Thoracic aorta (tissue), 2 donors: Measurements from ENCODE around the gene LAD1. TPM values are rescaled to one million over a fixed set of nuclear protein-coding genes. Genes with fewer than 3 reads are reported as not detected.

Experiments
- ATAC-seq: fragments of 150-250 bp; one replicate; pipeline ENCODE4 v1.8.0; 2017; ENCODE audit warnings: low read depth; ENCODE audit not compliant: insufficient number of reproducible peaks, low FRiP score
- DNase-seq: peaks from one replicate; pipeline ENCODE4 v3.0.0-alpha.2; 2020; ENCODE audit warnings: low spot score
- H3K27ac ChIP-seq, 2 donors: fragments of 200-600 bp; sonication (generic); 1 replicate in 1 of 2; 2 replicates in 1 of 2; pipeline ENCODE4 v1.5.1; 2016; ENCODE audit warnings: mild to moderate bottlenecking in 2 of 2, moderate library complexity in 2 of 2
- H3K27me3 ChIP-seq: fragments of 200-600 bp; sonication (generic); replicated peaks from 2 replicates; pipeline ENCODE4 v1.6.0; 2016; ENCODE audit warnings: mild to moderate bottlenecking; ENCODE audit not compliant: insufficient read depth
- H3K36me3 ChIP-seq: fragments of 200-600 bp; sonication (generic); one replicate; pipeline ENCODE4 v1.5.1; 2016
- H3K4me1 ChIP-seq, 2 donors: fragments of 200-600 bp; sonication (generic); 1 replicate in 1 of 2; 2 replicates in 1 of 2; pipeline versions ENCODE4 v1.5.1 to v1.6.0; 2016; ENCODE audit warnings: low read depth in 2 of 2, mild to moderate bottlenecking in 1 of 2; ENCODE audit not compliant: control insufficient read depth in 1 of 2
- H3K4me3 ChIP-seq: fragments of 200-600 bp; sonication (generic); 2 replicates; pipeline ENCODE4 v1.5.1; 2016; ENCODE audit warnings: mild to moderate bottlenecking
- H3K9me3 ChIP-seq: fragments of 200-600 bp; sonication (generic); 2 replicates; pipeline ENCODE4 v1.5.1; 2016
- CTCF ChIP-seq: fragments of 200-600 bp; sonication (generic); IDR thresholded peaks from one replicate; pipeline ENCODE4 v1.5.1; 2019; ENCODE audit warnings: antibody characterized with exemption
- total RNA-seq, 2 donors: library from RNA; depleted of rRNA; stranded (reverse); fragments of >200 nt; gene quantifications; one replicate each; pipeline versions ENCODE4 v1.1.0 to v1.2.3, GENCODE V29; 2016

Gene LAD1
- total RNA-seq, 2 donors from 2014 or later, result 0.41 to 11.1 TPM

GRCh38 chr1:201348211-201348566 is 50.9 kb downstream of the LAD1 start:
- H3K27ac ChIP-seq, result no peak overlapping the region
- H3K4me1 ChIP-seq, result no peaks in the 10 kb centered on the region
- H3K27me3 ChIP-seq, result no peaks in the 10 kb centered on the region
- H3K4me3 ChIP-seq, result no peak overlapping the region
- no peaks in the 10 kb centered on the region for H3K36me3 ChIP-seq
- ATAC-seq (no peak), DNase-seq (no peak)
- peak; percentile 23 for TF ChIP-seq CTCF
- no peaks in the 10 kb centered on the region for H3K9me3 ChIP-seq

GRCh38 chr1:201347498-201348210 is 51.5 kb downstream of the LAD1 start:
- DNase-seq, result no peak
- no peak overlapping the region for H3K4me3 ChIP-seq
- H3K36me3 ChIP-seq, result no peaks in the 10 kb centered on the region
- H3K27me3 ChIP-seq, result no peaks in the 10 kb centered on the region
- no peaks in the 10 kb centered on the region for H3K4me1 ChIP-seq
- ATAC-seq, result no peak
- H3K27ac ChIP-seq, result no peak overlapping the region
- H3K9me3 ChIP-seq, result no peaks in the 10 kb centered on the region
- TF ChIP-seq CTCF, result no peak

- Histone ChIP-seq H3K9me3 (no peaks in the 10 kb centered on the region), H3K36me3 (no peaks in the 10 kb centered on the region), H3K27ac (no peak overlapping the region), H3K27me3 (no peaks in the 10 kb centered on the region), H3K4me1 (no peaks in the 10 kb centered on the region), H3K4me3 (no peak overlapping the region)
- no peak for ATAC-seq
- no peak for DNase-seq
- TF ChIP-seq CTCF, result no peak
Measured at GRCh38 chr1:201346987-201347386, 52.1 kb downstream of the LAD1 start.

- ATAC-seq, result no peak
- DNase-seq, result no peak
- Histone ChIP-seq H3K4me3 (no peak overlapping the region), H3K27ac (no peak overlapping the region), H3K27me3 (no peaks in the 10 kb centered on the region), H3K9me3 (no peaks in the 10 kb centered on the region), H3K4me1 (no peaks in the 10 kb centered on the region), H3K36me3 (no peaks in the 10 kb centered on the region)
- TF ChIP-seq CTCF, result peak; percentile 37
Measured at GRCh38 chr1:201346337-201346939, 52.7 kb downstream of the LAD1 start.

- H3K9me3 ChIP-seq, result no peaks in the 10 kb centered on the region
- H3K36me3 ChIP-seq, result no peaks in the 10 kb centered on the region
- TF ChIP-seq CTCF, result no peak
- no peak overlapping the region for H3K27ac ChIP-seq
- H3K4me3 ChIP-seq, result no peak overlapping the region
- DNase-seq, result no peak
- no peak for ATAC-seq
- no peaks in the 10 kb centered on the region for H3K27me3 ChIP-seq
- H3K4me1 ChIP-seq, result no peaks in the 10 kb centered on the region
Measured at GRCh38 chr1:201345081-201345355, 54.1 kb downstream of the LAD1 start.
